ENCODE data around the gene DECR2.

DNA sequence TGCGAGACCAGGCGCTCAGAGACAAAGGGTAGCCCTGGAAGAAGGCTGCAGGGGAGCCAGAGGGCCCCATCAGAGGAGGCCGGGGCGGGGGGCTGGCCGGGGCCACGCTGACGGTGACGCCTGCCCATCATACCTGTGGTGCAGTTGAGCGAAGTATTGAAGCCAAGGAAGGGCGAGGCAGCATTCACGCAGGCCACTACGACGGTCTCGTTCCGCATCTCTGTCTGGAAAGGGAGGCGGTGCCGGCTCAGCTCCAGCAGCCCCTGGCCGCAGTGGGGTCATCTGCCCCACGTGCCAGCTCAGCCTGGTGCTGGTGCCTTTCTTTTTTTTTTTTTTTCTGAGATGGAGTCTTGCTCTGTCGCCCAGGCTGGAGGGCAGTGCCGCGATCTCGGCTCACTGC, 26.5 kb upstream of the DECR2 start:
- TF ChIP-seq, protein P1, sequence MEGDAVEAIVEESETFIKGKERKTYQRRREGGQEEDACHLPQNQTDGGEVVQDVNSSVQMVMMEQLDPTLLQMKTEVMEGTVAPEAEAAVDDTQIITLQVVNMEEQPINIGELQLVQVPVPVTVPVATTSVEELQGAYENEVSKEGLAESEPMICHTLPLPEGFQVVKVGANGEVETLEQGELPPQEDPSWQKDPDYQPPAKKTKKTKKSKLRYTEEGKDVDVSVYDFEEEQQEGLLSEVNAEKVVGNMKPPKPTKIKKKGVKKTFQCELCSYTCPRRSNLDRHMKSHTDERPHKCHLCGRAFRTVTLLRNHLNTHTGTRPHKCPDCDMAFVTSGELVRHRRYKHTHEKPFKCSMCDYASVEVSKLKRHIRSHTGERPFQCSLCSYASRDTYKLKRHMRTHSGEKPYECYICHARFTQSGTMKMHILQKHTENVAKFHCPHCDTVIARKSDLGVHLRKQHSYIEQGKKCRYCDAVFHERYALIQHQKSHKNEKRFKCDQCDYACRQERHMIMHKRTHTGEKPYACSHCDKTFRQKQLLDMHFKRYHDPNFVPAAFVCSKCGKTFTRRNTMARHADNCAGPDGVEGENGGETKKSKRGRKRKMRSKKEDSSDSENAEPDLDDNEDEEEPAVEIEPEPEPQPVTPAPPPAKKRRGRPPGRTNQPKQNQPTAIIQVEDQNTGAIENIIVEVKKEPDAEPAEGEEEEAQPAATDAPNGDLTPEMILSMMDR (IDR thresholded peaks at IDR 0.05; ENCODE audit: insufficient read depth, low read depth, low read length), result no peak
- no peak for TF ChIP-seq EZH2 (IDR thresholded peaks at IDR 0.05; ENCODE audit: insufficient read depth, low read length)
